GM18517 (cell line): Measurements from ENCODE around the gene AP2A2.

Experiments used
- ATAC-seq: cut with Tn5 transposase; IDR thresholded peaks from one replicate; pipeline ENCODE4 v1.9.1; 2021; ENCODE audit warnings: mild to moderate bottlenecking, moderate library complexity; ENCODE audit not compliant: unreplicated experiment

Gene AP2A2

DNA sequence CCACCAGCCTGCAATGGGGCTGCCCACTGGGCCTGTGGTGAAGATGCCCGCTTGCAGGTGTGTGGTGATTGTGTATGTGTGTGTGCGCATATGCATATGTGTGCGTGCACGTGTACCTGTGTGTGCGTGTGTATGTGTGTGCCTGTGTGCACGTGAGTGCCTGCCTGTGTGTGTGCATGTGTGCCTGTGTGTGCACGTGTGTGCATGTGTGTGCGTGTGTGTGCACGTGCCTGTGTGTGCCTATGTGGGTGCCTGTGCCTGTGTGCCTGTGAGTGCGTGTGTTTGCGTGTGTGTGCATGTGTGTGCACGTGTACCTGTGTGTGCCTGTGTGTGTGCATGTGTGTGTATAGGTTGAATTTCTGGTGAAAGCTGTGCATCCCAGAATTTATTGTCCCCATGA is 113.3 kb downstream of the AP2A2 start:
- ATAC-seq, result no peak

DNA sequence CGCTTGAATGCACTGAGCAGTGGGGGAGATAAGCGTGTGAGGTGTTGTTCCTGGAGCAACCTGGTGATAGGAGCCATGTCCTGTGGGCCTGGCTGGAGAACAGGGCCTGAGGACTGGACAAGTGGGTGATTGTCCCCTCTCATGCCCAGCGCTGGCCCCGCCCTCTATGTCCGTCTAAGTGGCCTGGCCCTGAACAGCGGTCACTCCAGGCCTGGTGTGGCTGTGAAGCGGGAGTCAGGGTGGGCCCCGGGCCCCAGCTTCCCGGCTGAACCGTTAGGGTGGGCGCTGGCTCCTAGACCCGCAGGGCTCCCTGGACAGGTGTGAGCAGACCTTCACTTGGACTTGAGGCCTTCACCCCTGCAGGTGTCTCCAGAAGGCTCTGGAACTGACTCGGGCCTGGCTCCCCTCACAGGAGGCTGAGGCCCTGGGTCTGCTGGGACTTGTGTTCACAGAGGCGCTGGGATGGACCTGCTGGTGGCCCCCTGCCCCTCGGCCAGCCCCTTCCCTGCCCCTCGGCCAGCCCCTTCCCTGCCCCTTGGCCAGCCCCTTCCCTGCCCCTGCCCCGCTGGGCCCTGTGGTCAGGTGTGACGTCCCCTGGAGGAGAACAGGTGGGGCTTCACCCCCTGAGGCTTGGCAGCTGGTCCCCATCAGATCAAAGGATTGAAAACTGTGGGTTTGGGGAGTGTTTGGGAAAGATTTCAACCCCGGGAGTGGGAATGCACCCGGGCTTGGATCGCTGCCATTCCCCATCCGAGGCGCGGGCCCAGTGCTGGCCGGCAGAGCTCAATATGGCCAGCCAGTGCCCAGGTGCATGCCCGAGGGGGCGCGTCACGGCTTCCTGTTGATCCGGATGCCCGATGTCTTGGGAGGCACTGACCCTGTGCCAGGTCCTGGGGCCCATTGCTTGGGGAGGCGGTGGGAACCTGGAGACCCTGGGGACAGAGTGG is 114.1 kb downstream of the AP2A2 start:
- ATAC-seq, result no peak

DNA sequence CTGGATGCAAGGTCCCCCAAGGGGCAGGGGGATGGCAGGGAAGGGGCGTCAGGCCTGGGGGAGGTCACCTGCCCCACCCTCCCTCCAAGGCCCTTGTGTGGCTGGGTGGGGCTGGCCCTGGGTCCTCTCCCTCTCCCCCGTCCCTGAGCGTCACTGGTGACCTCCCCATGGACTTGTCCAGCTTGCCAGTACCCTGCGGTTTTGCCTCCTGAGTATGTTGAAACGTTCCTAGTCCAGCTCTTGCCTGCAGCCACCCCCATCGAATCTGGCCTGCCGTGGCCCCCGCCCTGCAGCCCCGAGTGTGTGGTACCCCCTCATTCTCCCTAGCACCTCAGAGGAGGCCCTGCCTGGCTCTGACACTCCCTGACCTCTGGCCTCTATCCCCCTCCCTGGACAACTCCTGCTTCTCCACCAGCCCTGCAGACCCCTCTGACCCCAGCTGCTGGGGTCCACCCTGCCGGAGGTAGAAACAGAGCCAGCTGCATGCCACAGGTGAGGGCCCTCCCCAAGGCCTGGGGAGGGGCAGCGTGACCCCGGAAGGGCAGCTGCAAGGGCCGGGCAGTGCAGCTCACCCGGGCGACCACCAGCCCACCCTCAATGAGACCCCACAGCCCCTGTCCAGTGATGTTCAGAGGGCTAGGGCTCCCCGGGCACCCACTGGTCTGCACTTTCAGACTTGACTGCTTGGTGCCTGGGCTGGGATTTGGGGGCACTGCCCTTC is 114.9 kb downstream of the AP2A2 start:
- no peak for ATAC-seq

DNA sequence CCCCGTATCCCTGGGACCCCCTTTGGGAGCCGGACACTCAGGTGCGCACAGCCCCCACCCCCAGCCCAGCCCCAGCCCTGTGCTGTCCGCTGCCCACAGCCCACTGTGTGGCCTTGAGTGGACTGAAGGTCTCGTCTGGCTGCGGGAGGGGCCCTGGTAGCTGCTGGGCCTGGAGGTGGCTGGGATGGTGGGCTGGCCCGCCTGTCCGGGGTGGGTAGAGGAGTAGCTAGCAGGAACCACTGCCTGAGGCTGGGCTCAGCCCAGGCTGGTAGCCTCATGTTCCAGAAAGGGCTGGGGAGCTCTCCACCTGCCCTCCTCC is 115.4 kb downstream of the AP2A2 start:
- no peak for ATAC-seq

DNA sequence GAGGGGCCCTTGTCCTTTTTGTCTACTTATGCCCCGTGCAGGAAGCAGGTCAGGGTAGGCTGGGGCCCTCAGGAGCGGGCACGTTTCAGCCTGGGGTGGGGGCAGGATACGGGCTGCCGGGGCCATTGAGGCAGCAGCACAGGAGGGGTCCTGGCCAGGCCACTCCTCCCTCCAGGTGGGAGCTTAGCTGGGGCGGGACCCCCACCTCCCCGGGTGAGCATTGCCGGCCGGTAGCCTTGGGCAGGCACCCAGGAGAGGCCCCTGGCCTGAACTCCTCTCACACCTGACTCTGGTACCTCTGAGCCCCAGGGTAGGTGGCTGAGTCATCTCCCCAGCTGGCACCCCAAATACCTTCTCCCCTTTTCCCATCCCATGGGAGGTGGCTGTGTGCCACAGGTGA is 115.8 kb downstream of the AP2A2 start:
- no peak for ATAC-seq

DNA sequence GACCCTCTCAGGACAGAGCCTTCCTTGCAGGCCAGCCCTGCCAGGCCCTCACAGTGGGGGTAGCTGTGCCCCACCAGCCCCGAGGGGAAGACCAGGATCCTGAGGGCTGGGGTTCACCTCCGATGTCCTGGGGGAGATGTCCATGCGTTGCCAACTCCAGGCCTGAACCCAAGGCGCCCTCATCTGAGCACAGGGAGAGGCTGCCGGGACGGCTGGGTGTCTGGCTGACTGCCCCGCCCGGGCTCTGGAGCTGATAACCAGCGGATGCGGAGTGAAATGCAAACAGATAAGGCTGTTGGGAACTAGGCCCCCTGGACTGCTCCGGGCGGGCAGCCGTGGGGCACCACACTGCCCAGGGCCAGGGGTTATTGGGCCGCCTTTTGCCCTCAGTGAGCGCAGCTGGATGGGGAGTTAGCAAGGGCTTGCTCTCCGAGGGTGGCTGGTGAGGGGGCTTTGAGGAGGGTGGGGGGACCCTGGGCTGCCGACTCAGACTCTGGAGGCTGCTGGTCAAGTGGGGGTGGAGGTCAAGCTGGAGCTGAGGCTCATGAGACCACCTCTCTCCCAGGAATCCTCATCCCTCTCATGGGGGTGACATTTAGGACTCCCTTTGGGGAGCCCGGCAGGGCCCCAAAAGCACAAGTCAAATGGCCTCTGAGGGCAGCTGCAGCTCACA is 116.4 kb downstream of the AP2A2 start:
- no peak for ATAC-seq

DNA sequence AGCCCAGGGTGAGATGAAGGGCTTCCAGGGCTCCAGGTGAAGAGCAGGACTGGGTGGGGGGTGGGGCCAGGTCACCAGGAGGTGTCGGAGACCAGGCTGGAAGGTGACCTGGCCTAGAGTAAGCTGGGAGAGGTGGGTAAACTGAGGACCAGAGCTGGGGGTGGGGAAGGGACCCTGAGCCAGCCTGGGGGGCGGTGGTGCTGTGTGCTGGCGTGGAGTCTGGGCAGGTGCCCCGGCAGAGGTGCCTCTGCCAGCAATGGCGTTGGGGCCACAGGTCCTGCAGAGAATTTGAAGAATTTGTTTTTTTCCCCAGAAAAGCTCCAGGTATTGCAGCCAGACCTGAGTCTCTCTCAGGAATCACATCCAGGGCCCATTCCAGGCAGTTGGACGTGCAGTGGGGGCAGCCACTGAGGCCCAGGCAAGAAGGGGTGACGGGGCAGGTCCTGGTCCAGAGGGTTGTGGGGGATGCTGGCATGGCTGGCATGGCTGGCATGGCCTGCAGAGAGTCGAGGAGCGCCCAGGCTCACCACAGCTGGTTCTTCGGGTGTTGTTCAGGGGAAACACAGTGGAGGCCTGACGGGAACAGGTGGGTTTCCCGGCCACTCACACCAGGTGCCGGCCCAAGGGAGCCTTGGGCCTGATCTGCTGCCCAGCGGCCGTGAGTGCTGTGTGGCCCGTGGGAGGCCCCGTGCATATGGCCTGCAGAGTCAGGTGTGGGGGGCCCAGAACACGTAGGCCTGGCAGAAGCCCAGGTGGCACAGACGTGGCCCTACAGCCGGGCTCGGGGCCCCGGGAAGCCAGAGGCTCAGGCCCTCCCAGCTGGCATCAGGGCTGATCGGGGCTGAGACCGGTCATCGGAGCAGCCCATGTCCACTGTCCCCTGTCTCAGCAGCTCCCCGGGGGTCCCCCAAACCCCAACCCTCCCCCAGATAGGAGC is 117.2 kb downstream of the AP2A2 start:
- no peak for ATAC-seq

DNA sequence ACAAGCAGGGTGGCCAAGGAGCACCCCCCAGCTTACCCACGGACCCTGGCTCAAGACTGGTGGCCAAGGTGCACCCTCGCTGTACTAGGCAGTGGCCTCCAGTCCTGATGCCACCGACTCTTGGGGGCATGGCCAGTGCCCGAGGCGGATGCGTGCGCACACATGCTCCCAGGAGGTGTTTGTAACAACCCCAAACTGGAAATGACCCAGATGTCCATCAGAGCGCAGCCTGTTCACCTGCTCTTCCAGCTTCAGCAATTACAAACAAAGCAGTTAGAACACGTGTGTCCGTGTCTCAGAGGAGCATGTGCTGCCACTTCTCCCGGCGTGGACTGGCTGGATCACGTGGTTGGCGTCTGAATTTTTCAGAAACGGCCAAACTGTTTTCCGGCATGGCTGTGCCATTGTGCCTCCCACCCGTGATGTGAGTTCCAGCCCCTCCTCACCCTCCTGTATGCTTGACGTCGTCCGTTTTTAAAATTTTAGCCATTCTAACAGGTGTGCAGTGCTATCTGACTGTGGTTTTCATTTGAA is 118.0 kb downstream of the AP2A2 start:
- ATAC-seq, result no peak

DNA sequence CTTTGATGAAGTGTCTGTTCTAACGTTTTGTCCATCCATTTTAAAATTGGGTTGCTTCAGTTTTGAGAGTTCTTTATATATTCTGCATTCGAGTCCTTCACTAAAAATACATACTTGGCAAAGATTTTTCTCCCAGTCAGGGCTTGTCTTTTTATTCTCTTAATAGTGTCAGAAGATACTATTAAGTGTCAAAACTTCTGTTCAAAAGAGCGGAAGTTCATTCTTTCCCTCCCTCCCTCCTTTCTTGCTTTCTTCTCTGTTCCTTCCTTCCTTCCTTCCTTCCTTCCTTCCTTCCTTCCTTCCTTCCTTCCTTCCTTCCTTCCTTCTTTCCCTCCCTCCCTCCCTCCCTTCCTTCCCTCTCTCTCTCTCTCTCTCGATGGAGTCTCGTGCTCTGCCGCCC is 118.5 kb downstream of the AP2A2 start:
- ATAC-seq, result no peak

DNA sequence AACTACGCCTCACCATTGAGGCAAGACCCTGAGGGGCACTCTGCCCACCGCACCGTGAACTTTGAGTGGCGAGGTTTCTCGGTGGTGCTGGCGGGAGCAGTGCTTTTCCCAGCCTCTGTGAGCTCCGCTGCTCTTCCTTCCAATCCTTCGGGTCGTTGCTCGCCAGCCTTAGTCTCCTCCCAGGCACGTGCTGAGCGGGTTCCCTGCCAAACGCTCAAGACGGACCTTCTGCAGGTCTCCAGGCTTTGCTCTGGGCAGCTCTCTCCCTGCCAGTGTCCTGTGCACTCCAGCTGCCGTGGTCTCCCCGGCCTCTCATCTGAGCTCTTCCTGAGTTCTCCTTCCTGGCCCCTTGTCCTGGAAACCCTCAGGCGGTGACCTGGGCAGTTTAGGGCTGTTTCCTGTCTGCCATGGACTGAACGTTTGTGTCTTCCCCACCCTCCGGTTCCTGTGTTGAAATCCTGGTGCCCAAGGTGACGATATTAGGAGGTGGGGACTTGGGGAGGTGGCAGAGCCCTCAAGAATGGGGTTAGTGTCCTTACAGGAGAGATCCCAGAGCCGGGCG is 122.0 kb downstream of the AP2A2 start:
- ATAC-seq, result no peak

DNA sequence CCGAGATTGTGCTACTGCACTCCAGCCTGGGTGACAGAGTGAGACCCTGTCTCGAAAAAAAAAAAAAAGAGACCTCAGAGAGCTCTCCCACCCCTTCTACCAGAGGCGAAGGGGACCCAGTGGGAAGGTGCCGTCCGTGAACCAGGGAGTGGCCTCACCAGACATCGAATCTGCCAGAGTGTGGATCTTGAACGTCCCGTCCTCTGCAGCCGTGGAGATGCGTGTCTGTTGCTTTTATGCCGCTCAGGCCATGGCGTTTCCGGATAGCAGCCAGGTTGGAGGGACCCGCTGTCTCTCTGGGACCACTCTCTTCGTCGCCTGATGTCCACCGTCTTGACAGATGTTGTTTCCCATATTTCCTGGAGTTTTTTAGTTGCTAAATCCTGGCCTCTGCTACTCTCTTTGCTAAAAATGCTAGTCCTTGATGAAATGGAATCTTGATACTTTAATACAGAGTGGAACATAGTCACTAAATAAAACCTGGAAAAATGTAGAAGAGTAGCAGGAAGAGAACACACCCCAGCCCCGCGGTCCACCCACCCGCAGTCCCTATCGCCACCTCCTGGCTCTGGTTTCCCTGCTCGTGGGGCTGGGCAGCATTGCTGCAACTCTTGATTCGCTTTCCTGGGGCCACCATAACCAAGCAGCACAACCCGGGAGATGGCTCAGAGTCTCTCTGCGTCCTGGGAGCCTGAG is 122.9 kb downstream of the AP2A2 start:
- ATAC-seq, result no peak

DNA sequence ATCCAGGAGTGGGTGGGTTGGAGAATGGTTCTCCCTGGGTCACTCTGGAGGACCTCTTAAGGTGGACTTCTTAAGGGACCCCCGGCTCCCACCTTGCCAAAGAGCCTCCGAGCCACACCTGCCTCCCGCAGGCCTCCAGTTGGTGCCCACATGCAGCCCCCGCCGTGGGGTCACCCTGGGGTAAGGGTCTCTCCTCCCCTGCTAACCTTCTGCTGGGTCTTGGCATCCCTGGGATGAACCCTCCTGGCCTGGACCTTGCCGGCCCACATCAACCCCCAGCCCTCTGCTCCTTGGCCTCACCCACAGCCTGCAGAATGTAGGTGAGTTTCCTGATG is 123.4 kb downstream of the AP2A2 start:
- no peak for ATAC-seq

DNA sequence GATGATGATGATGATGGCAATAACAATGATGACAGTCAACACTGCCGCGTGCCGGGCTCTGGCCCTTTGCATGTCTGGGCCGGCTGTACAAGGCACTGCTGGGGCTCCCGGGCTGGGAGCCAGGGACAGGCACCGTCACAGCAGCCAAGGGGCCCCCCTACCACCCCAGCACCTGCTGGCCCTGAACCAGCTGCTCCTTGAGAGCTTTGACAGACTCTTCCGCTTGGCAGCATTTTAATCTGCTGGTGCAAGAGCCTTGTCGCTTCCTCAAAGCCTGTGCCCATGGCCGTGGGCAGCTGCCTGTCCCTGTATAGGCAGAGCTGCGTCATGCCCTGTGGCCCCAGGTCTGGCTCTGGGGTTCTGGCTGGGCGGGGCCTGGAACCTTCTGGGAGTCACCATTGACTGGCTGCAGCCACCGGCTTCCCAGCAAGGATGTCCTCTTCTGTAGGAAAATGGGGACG is 123.8 kb downstream of the AP2A2 start:
- ATAC-seq, result no peak

DNA sequence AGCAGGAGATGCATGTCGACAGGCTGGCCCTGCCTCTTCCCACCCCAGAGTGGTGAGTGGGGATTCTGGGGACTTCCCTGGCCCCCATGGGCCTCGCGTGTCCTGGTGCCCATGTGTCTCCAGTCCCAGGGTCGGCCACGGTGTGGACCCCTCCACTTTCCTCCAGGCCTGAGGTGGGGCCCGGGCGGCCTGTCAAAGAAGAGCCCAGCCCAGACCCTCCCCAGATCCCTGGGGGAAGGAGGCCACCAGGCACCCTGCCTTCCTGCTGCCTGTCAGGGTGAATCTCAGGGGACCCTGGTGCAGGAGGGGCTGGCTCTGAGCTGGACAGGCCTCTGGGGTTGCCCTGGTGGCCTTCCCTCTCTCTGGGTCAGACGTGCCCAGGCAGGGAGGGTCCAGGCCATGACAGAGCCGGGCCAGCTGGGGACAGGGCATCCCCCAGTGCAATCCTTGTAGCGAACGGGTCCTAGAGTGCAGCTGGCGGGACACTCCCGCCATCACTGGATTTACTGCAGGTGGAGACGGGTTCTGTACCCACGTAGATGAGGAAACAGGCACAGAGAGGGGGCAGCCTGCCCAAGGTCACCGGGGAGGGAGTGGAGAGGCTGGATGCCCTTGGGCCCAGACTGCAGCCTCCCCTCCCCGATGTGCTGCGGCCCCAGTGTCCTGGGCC is 124.4 kb downstream of the AP2A2 start:
- no peak for ATAC-seq

DNA sequence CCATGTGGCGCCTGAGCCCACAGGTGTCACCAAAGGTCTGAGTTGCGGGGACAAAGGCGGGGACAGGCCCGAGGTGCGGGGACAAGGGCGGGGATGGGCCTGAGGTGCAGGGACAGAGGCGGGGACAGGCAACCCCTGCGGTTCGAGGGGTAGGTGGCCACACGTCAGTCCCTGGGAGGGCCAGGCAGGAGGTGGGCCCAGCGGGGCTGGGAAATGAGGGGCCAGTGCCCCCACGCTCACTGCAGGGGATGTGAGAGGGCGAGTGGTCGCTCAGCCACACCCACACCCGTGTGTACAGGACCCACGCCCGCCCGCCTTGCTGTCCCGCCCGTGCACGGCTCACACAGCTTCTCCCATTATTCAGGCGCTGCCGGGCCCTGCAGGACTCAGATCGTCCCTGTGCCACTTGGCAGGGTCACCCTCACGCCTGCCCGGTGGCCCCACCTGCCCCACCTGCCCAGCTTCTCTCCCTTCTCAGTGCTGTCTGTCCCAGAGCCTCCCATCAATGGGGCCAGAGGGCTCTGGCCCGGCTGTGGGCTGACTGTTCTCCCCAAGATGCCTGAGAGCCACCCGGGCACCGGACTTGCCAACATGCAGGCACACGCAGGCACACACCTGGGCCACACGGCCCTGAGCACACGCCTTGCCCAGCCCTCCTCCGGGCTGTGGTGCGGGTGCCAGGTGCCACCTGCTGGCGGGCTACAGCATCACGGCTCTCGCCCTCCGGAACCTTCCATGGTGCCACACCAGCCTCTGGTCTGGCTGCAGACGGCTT is 125.1 kb downstream of the AP2A2 start:
- no peak for ATAC-seq

DNA sequence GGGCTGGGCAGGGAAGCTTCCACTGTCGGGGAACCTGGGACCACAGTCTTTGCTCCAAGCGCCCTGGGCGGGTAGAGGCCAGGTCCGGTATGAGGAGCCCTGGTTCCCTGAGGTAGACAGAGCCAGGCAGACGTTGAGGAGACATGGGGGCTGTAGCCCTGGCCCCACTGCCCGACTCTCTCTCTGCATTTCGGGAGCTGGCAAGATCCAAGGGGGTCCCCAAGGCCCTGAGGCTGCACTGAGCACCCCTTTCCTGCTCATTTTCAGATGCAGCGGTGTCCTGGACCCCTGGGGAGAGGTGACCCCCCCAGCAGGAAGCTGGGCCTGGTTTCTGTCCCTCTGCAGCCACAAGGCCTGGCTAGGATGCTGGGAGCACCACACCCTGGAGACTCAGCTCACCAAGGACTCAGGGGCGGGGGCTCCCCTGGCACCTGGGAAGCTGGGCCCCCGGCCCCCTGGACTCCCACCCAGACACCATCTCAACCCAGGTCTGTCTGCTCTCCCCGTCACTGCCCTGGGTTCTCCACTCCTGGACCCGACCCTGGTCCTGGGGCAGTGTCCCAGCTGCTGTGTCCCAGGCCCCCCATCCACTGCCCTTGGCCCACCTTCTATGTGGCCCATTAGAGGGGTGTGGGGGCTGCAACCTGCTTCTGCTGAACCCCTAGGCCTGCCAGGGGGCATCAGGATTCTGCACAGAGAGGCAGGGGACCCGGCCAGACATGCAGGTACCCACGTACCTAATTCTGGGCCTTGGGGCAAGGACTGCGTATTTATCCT is 125.9 kb downstream of the AP2A2 start:
- ATAC-seq, result no peak
